T-cell (primary cell): ENCODE measurements around the gene LSP1. TPM values are rescaled to one million over a fixed set of nuclear protein-coding genes. Genes with fewer than 3 reads are reported as not detected.
A peak's percentile ranks its signal among the peaks of the same experiment; 100 is the strongest.

ENCODE experiments used
- ATAC-seq, 4 experiments: fragments of 200-7000 bp in 3 of 4; fragments of 150-1000 bp in 1 of 4; cut with Tn5 transposase; replicated peaks in 1 of 4; 1 replicate in 3 of 4; 2 replicates in 1 of 4; pipeline ENCODE4 v1.10.0; 2021; ENCODE audit warnings: moderate library complexity in 3 of 4, mild to moderate bottlenecking in 2 of 4, moderate number of reproducible peaks in 1 of 4
- CTCF ChIA-PET, 2 donors: fragments of 300-600 bp; sonication (Branson Sonifier 250); formaldehyde crosslinking; loops; one replicate each; lab custom pipeline; 2022; ENCODE audit warnings: antibody characterized with exemption in 2 of 2; lab: Charles Lee
- POLR2A ChIA-PET, 2 donors: fragments of 300-600 bp; sonication (Branson Sonifier 250); formaldehyde crosslinking; loops; one replicate each; lab custom pipeline; 2022; ENCODE audit warnings: antibody characterized with exemption in 2 of 2; lab: Charles Lee
- DNase-seq, 35 experiments: peaks; one replicate each; pipeline versions ENCODE4 v3.0.0 to v3.0.0-alpha.2; 2013 to 2023
- H3K27ac ChIP-seq: one replicate; pipeline ENCODE4 v1.5.1; 2013; ENCODE audit warnings: low read length
- H3K27me3 ChIP-seq, 2 experiments: replicated peaks in 1 of 2; 1 replicate in 1 of 2; 2 replicates in 1 of 2; pipeline versions ENCODE4 v1.6.1 to v1.7.0; 2013; ENCODE audit warnings: low read length in 1 of 2, mixed read lengths in 1 of 2; ENCODE audit not compliant: control insufficient read depth in 2 of 2, insufficient read depth in 2 of 2; ENCODE audit errors: extremely low read depth in 1 of 2
- H3K36me3 ChIP-seq, 2 donors: 1 replicate in 1 of 2; 2 replicates in 1 of 2; pipeline versions ENCODE4 v1.6.1 to v1.7.0; 2013; ENCODE audit warnings: low read length in 1 of 2; ENCODE audit not compliant: control insufficient read depth in 2 of 2, insufficient read depth in 1 of 2; ENCODE audit errors: extremely low read depth in 1 of 2
- H3K4me1 ChIP-seq, 2 experiments: 1 replicate in 1 of 2; 2 replicates in 1 of 2; pipeline versions ENCODE4 v1.6.1 to v1.7.0; 2013; ENCODE audit warnings: low read length in 2 of 2, mixed read lengths in 1 of 2; ENCODE audit not compliant: insufficient read depth in 2 of 2, control insufficient read depth in 1 of 2; ENCODE audit errors: extremely low read depth in 1 of 2
- H3K4me3 ChIP-seq, 2 donors: 1 replicate in 1 of 2; 2 replicates in 1 of 2; pipeline versions ENCODE4 v1.5.1 to v1.7.0; 2013; ENCODE audit warnings: mild to moderate bottlenecking in 2 of 2, low read length in 1 of 2, moderate library complexity in 1 of 2; ENCODE audit not compliant: control insufficient read depth in 1 of 2; ENCODE audit errors: extremely low read depth in 1 of 2
- H3K9me3 ChIP-seq: 2 replicates; pipeline ENCODE4 v1.7.0; 2013
- H3K27ac Mint-ChIP-seq, 2 donors: one replicate each; pipeline ENCODE4 v1.8.0; 2020 to 2021; ENCODE audit warnings: mild to moderate bottlenecking in 2 of 2, mixed read lengths in 2 of 2
- H3K27me3 Mint-ChIP-seq, 2 donors: one replicate each; pipeline ENCODE4 v1.8.0; 2021 to 2022; ENCODE audit warnings: mixed read lengths in 2 of 2
- H3K36me3 Mint-ChIP-seq: one replicate; pipeline ENCODE4 v1.8.0; 2021; ENCODE audit warnings: mixed read lengths
- H3K4me1 Mint-ChIP-seq, 3 donors: one replicate each; pipeline ENCODE4 v1.8.0; 2020 to 2022; ENCODE audit warnings: mixed read lengths in 3 of 3, mild to moderate bottlenecking in 1 of 3
- H3K4me3 Mint-ChIP-seq, 3 donors: one replicate each; pipeline ENCODE4 v1.8.0; 2020 to 2022; ENCODE audit warnings: mild to moderate bottlenecking in 3 of 3, mixed read lengths in 3 of 3, moderate library complexity in 3 of 3
- H3K9me3 Mint-ChIP-seq, 3 donors: one replicate each; pipeline ENCODE4 v1.8.0; 2020 to 2022; ENCODE audit warnings: mixed read lengths in 3 of 3
- WGBS: methylation state at CpG from one replicate; pipeline ENCODE4 v1.1.5; 2013; ENCODE audit warnings: missing lambda C conversion rate; ENCODE audit not compliant: insufficient coverage; 5-methylcytosine and 5-hydroxymethylcytosine counted together
- total RNA-seq, 35 experiments: library from RNA in 6 of 35; stranded (reverse) in 6 of 35; fragments of 120-200 nt in 1 of 35; gene quantifications; one replicate each; pipeline versions ENCODE4 v1.2.1 to v1.2.4 and lab custom pipeline; 2013 to 2026

LSP1 gene
- total RNA-seq, 5 donors from 2014 or later (not counting 1 experiment from before 2014, with no cell fraction given), result 286 to 514 (median 375) TPM

DNA sequence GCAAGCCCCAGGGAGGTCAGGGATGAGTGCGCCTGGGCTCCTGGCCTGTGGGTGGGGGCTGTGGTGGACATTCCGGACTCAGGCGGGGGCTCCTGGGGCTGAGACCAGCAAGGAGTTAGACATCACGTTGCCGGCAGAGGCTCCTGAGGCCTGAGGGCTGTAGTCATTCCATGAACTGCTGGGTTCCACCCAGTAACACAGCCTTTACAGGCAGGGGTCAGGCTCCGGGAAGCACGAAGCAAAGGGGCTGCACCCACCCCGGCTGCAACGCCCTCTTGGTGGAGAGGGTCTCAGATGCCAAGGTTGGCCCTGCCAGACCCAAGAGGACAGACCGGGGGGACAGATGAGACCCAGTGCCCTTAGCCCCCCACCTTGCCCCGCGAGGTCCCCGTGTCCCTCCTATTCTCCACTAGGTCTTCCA, 75.6 kb downstream of the LSP1 start:
- Histone ChIP-seq H3K27me3 (peaks cover 0 to 43% of the 10 kb centered on the region in 2 experiments), H3K36me3 (no peaks in the 10 kb centered on the region), H3K4me1 (peaks cover 0 to 10% of the 10 kb centered on the region in 2 experiments), H3K4me3 (no peak overlapping the region), H3K27ac (no peak overlapping the region), H3K9me3 (no peaks in the 10 kb centered on the region)
- ATAC-seq (no peak), DNase-seq (no peak)
- Mint-ChIP-seq H3K4me3 (no peak overlapping the region), H3K9me3 (no peaks in the 10 kb centered on the region), H3K27ac (no peak overlapping the region), H3K36me3 (peaks cover 2% of the 10 kb centered on the region), H3K27me3 (peaks cover 12 to 17% of the 10 kb centered on the region in 2 donors), H3K4me1 (peaks cover 4 to 11% (median 8%) of the 10 kb centered on the region in 3 donors)
- 93% methylated on average over 9 of the region's 13 CpGs for WGBS
- POLR2A ChIA-PET, result no interaction called here
- CTCF ChIA-PET, result no interaction called here

DNA sequence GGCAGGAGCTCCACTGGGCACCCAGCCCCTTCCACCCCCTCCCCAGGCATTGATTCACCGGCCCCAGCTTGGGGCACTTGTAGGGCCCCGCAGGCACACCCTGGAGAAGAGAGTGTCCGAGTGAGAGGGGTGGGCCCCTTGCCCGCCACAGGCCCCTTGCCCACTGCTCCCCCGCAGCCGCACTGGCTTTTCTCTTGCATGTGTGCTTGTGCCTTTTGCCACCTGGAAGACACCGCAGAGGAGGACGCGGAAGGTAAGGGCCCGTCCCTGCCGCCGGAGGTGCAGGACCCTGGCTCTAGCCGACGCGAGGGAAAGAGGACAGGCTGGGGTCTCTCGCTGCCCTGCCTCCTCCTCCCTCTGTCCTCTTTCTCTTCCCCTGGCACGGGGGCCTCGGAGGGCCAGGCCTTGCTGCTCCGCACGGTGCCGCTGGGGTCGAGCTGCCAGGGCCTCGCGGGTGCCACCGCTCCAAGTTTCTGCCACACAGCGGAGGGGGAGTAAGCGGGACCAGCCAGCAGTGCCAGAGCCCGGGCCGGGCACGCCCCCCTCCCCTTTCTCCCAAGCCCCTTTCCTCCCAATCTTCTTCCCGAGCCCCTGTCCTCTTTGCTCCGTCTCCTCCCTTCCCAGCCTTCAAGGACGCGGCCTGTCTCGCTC, 76.1 kb downstream of the LSP1 start:
- Histone ChIP-seq H3K4me1 (peaks cover 0 to 10% of the 10 kb centered on the region in 2 experiments), H3K4me3 (no peak overlapping the region), H3K36me3 (no peaks in the 10 kb centered on the region), H3K27me3 (peaks cover 0 to 46% of the 10 kb centered on the region in 2 experiments), H3K9me3 (no peaks in the 10 kb centered on the region), H3K27ac (no peak overlapping the region)
- Mint-ChIP-seq H3K9me3 (no peaks in the 10 kb centered on the region), H3K27me3 (peaks cover 7 to 15% of the 10 kb centered on the region in 2 donors), H3K4me1 (peaks cover 4 to 6% (median 6%) of the 10 kb centered on the region in 3 donors), H3K36me3 (peaks cover 5% of the 10 kb centered on the region), H3K27ac (no peak overlapping the region), H3K4me3 (no peak overlapping the region)
- WGBS, result 95% methylated on average over 23 of the region's 35 CpGs
- ChIA-PET POLR2A (no interaction called here), CTCF (no interaction called here)
- DNase-seq (no peak), ATAC-seq (no peak)

DNA sequence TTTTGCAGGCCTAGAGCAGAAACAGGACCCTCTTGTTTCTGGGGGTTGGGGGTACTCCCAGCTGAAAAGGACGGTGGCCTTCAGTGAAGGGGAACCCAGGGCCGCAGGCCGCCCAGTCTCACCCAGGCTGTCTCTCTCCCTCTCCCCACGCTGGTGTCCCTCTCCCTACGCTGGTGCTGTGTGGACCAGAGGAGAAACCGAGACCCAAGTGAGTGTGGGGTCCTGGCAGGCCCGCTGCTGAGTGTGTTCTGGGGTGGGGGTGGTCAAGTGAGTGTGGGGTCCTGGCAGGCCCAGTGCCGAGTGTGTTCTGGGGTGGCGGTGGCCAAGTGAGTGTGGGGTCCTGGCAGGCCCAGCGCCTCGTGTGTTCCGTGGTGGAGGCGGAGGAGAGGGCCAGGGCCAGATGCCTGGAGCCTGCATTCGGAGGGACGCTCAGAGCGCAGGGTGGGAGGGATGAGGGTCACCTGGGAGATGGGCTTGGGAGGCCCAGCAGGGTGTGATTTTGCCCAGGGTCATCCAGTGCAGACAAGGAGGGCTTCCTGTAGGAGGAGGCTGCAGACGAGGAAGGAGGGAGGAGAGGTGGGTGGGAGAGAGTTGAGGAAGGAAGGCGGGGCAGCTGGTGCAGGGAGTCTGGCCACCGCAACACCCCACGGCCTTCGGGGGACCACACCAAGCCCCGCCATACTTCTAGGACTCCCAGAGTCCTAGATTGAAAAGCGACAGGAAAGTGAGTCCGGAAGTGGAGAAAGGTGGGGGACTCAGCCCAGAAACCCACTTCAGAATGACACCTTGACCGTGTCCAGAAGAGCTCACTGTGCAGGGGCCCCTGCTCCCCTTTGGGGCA, 77.0 kb downstream of the LSP1 start:
- Mint-ChIP-seq H3K27ac (no peak overlapping the region), H3K9me3 (no peaks in the 10 kb centered on the region), H3K4me3 (no peak overlapping the region), H3K27me3 (peaks cover 6 to 15% of the 10 kb centered on the region in 2 donors), H3K36me3 (peaks cover 5% of the 10 kb centered on the region), H3K4me1 (peaks cover 4 to 6% (median 6%) of the 10 kb centered on the region in 3 donors)
- ATAC-seq (peak in 1 of 4 experiments; percentile 20), DNase-seq (no peak)
- Histone ChIP-seq H3K4me3 (no peak overlapping the region), H3K4me1 (peaks cover 0 to 7% of the 10 kb centered on the region in 2 experiments), H3K9me3 (no peaks in the 10 kb centered on the region), H3K27ac (no peak overlapping the region), H3K36me3 (peaks cover 0 to 1% of the 10 kb centered on the region in 2 donors), H3K27me3 (peaks cover 0 to 43% of the 10 kb centered on the region in 2 experiments)
- 86% methylated on average over 18 of the region's 25 CpGs for WGBS
- ChIA-PET POLR2A (no interaction called here), CTCF (no interaction called here)

DNA sequence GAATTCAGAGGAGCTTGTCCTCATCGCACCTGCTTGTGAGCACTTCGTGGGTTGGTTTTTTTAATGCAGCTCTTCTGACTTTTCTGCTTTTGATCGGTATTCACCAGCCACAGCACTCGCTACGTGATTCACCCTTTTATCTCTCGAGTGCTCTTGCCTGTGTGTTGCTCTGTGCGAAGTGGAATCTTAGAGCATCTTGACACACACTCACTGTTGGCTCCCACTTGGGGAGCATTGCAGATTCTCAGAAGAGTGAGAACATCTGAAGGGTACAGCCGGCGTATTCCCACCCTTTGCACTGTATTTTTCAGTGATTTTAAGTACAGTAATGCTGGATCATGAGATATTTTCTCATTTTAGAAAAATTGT, 77.6 kb downstream of the LSP1 start:
- Histone ChIP-seq H3K27ac (no peak overlapping the region), H3K27me3 (peaks cover 0 to 44% of the 10 kb centered on the region in 2 experiments), H3K9me3 (no peaks in the 10 kb centered on the region), H3K4me3 (no peak overlapping the region), H3K36me3 (peaks cover 0 to 7% of the 10 kb centered on the region in 2 donors), H3K4me1 (peaks cover 0 to 7% of the 10 kb centered on the region in 2 experiments)
- POLR2A ChIA-PET, result no interaction called here
- Mint-ChIP-seq H3K4me3 (no peak overlapping the region), H3K4me1 (peaks cover 4 to 6% (median 6%) of the 10 kb centered on the region in 3 donors), H3K27ac (no peak overlapping the region), H3K9me3 (no peaks in the 10 kb centered on the region), H3K27me3 (peaks cover 6 to 15% of the 10 kb centered on the region in 2 donors), H3K36me3 (peaks cover 5% of the 10 kb centered on the region)
- ATAC-seq (peak; percentile 20 to 66 (median 52)), DNase-seq (no peak)
- CTCF ChIA-PET, result no interaction called here
- 8% methylated on average over 4 of the region's 9 CpGs for WGBS

DNA sequence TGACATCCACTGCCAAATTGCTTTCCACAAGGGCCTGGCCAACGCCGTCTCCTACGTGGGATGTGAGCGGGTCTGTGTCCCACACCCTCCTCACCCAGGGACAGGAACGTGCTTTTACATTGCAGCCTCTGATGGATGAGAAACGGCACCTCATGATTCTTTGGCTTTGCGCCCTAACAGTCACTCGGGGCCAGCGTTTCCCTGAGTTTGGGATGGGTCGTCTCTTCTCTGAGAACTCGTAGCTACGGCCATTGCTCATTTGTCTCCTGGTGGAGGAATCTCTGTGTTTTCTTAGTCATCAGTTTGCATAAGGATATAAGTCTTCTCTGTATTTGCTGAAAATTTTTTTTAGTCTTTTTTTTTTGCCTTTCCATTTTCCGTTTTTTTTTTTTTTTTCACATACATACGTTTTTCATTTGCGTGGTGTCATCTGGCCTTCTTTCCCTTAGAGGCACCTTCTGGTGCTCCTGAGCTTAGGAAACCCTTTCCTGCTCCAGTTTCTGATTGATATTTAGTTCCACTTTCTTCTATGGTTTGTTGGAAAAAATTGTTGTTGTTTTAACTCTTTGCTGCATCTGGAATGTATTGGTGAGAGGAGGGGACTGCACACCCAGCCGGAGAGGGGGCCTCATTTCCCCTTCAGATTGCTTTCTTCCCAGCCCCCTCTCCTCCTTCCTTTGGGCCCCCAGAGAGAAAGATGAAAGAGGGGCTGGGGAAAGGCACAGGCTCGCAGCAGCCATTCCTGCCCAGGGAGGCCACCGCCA, 78.6 kb downstream of the LSP1 start:
- H3K4me3 Mint-ChIP-seq, result no peak overlapping the region
- Histone ChIP-seq H3K4me3 (no peak overlapping the region), H3K36me3 (peaks cover 0 to 8% of the 10 kb centered on the region in 2 donors), H3K27me3 (peaks cover 0 to 34% of the 10 kb centered on the region in 2 experiments), H3K4me1 (peaks cover 0 to 7% of the 10 kb centered on the region in 2 experiments), H3K9me3 (no peaks in the 10 kb centered on the region), H3K27ac (no peak overlapping the region)
- CTCF ChIA-PET, result no interaction called here
- H3K9me3 Mint-ChIP-seq, result no peaks in the 10 kb centered on the region
- DNase-seq, result no peak
- H3K27me3 Mint-ChIP-seq, result peaks cover 6 to 12% of the 10 kb centered on the region in 2 donors
- peaks cover 4 to 6% (median 6%) of the 10 kb centered on the region in 3 donors for H3K4me1 Mint-ChIP-seq
- no peak for ATAC-seq
- no peak overlapping the region for H3K27ac Mint-ChIP-seq
- 98% methylated on average over 7 of the region's 18 CpGs for WGBS
- POLR2A ChIA-PET, result no interaction called here
- peaks cover 5% of the 10 kb centered on the region for H3K36me3 Mint-ChIP-seq

DNA sequence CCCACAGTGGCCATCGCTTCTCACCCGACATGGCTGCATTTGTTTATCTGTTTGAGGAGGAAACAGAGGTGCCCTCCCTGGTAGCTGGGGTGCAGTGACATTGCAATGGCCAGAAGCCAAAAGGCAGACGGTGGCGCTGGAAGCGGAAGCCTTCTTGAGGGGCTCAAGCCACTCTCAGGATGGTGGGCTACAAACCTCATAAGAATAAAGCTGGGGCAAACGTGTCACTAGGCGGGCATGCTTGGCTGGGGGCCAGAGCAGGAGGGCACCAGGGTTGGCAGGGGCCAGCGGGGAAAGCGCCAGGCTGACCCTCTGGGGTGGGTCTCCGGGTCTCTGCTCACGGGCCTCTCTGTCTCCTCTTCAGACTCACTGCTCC, 79.2 kb downstream of the LSP1 start:
- DNase-seq (no peak), ATAC-seq (no peak)
- Histone ChIP-seq H3K36me3 (peaks cover 0 to 8% of the 10 kb centered on the region in 2 donors), H3K4me3 (no peak overlapping the region), H3K27ac (no peak overlapping the region), H3K4me1 (peaks cover 0 to 7% of the 10 kb centered on the region in 2 experiments), H3K9me3 (no peaks in the 10 kb centered on the region), H3K27me3 (peaks cover 0 to 29% of the 10 kb centered on the region in 2 experiments)
- Mint-ChIP-seq H3K27me3 (peaks cover 3 to 10% of the 10 kb centered on the region in 2 donors), H3K27ac (no peak overlapping the region), H3K9me3 (no peaks in the 10 kb centered on the region), H3K4me1 (peaks cover 4 to 6% (median 6%) of the 10 kb centered on the region in 3 donors), H3K4me3 (no peak overlapping the region), H3K36me3 (peaks cover 5% of the 10 kb centered on the region)
- CTCF ChIA-PET, result no interaction called here
- 67% methylated on average over 7 of the region's 11 CpGs for WGBS
- POLR2A ChIA-PET, result no interaction called here
